Liver (tissue), 3 donors: Measurements from ENCODE around the gene TSHB.

Source experiments
- ATF3 ChIP-seq: IDR thresholded peaks from 2 replicates; pipeline ENCODE4 v1.6.1; 2016; ENCODE audit warnings: antibody characterized with exemption
- CTCF ChIP-seq: fragments of 150-350 bp; IDR thresholded peaks from 2 replicates; pipeline ENCODE4 v1.5.1; 2017; ENCODE audit warnings: improper control_type of control experiment, low read depth, low read length; ENCODE audit not compliant: missing input control
- EGR1 ChIP-seq, 2 donors: IDR thresholded peaks; 2 replicates each; pipeline ENCODE4 v1.6.1; 2016 to 2018; ENCODE audit warnings: antibody characterized with exemption in 2 of 2, low read depth in 2 of 2
- FOXA1 ChIP-seq: IDR thresholded peaks from 2 replicates; pipeline ENCODE4 v1.6.1; 2016; ENCODE audit warnings: antibody characterized with exemption
- FOXA2 ChIP-seq: IDR thresholded peaks from 2 replicates; pipeline ENCODE4 v1.6.1; 2016; ENCODE audit warnings: antibody characterized with exemption
- GABPA ChIP-seq, 2 donors: IDR thresholded peaks in 1 of 2; conservative IDR thresholded peaks in 1 of 2; 2 replicates each; pipeline ENCODE4 v1.6.1; 2016; ENCODE audit warnings: antibody characterized with exemption in 2 of 2, mild to moderate bottlenecking in 1 of 2, moderate library complexity in 1 of 2
- JUND ChIP-seq, 2 donors: IDR thresholded peaks; 2 replicates each; pipeline ENCODE4 v1.6.1; 2016; ENCODE audit warnings: antibody characterized with exemption in 2 of 2
- MAX ChIP-seq: IDR thresholded peaks from 2 replicates; pipeline ENCODE4 v1.6.1; 2016; ENCODE audit warnings: antibody characterized with exemption
- RAD21 ChIP-seq, 2 donors: IDR thresholded peaks; 2 replicates each; pipeline ENCODE4 v1.6.1; 2016; ENCODE audit warnings: antibody characterized with exemption in 2 of 2, mild to moderate bottlenecking in 2 of 2
- REST ChIP-seq: IDR thresholded peaks from 2 replicates; pipeline ENCODE4 v1.6.1; 2016; ENCODE audit warnings: antibody characterized with exemption, mild to moderate bottlenecking
- TAF1 ChIP-seq: conservative IDR thresholded peaks from 2 replicates; pipeline ENCODE4 v1.6.1; 2016; ENCODE audit warnings: antibody characterized with exemption, mild to moderate bottlenecking
- YY1 ChIP-seq: IDR thresholded peaks from 2 replicates; pipeline ENCODE4 v1.6.1; 2016; ENCODE audit warnings: antibody characterized with exemption, mild to moderate bottlenecking
- ZBTB33 ChIP-seq: IDR thresholded peaks from 2 replicates; pipeline ENCODE4 v1.6.1; 2016; ENCODE audit warnings: antibody characterized with exemption
- donor health status: healthy.
- donor health status: healthy.

- TF ChIP-seq CTCF (no peak), MAX (no peak), FOXA1 (no peak), JUND (IDR thresholded peaks at IDR 0.05) (no peak), GABPA (IDR thresholded peaks at IDR 0.05 in 1 of 2, conservative IDR thresholded peaks at IDR 0.05 in 1 of 2) (no peak), EGR1 (IDR thresholded peaks at IDR 0.05; ENCODE audit: low read depth in 2 of 2) (no peak), YY1 (no peak), FOXA2 (no peak), REST (no peak), RAD21 (IDR thresholded peaks at IDR 0.05) (no peak), TAF1 (no peak), ZBTB33 (no peak), ATF3 (no peak)
Observed at GRCh38 chr1:115082949-115083348, 53.3 kb downstream of the TSHB start.
